H1 (cell line): ENCODE data around the gene KRTAP10-7. TPM values are rescaled to one million over a fixed set of nuclear protein-coding genes. Genes with fewer than 3 reads are reported as not detected.

Experiments used
- CTCF ChIA-PET: fragments of 300-600 bp; sonication (Branson Sonifier 250); formaldehyde crosslinking; loops from one replicate; lab custom pipeline; 2021; ENCODE audit not compliant: partially characterized antibody; lab: Charles Lee
- POLR2A ChIA-PET: fragments of 300-600 bp; sonication (Branson Sonifier 250); formaldehyde crosslinking; loops from one replicate; lab custom pipeline; 2021; ENCODE audit warnings: inconsistent platforms; ENCODE audit not compliant: partially characterized antibody; lab: Charles Lee
- DNase-seq, 2 experiments: peaks; one replicate each; pipeline versions ENCODE4 v3.0.0 to v3.0.0-alpha.2; 2010 to 2022; ENCODE audit warnings: low spot score in 2 of 2, low read depth in 1 of 2, mixed read lengths in 1 of 2
- FAIRE-seq: peaks from 2 replicates; lab custom pipeline; 2011; peaks lifted over from hg19 to GRCh38; lab: Jason Lieb, UNC
- H2AFZ ChIP-seq: 2 replicates; pipeline ENCODE4 v1.8.1; 2012; ENCODE audit warnings: low read length, inconsistent platforms
- H2AK5ac ChIP-seq: 2 replicates; pipeline ENCODE4 v1.6.1; 2013; ENCODE audit warnings: low read depth, low read length
- H2BK120ac ChIP-seq: replicated peaks from 2 replicates; pipeline ENCODE3; 2013; ENCODE audit warnings: low read depth, low read length, inconsistent platforms
- H2BK12ac ChIP-seq: 2 replicates; pipeline ENCODE4 v1.6.1; 2013; ENCODE audit warnings: low read depth, low read length
- H2BK15ac ChIP-seq: 2 replicates; pipeline ENCODE4 v1.6.1; 2013; ENCODE audit warnings: low read length
- H2BK20ac ChIP-seq: 2 replicates; pipeline ENCODE4 v1.6.1; 2013; ENCODE audit warnings: low read length
- H2BK5ac ChIP-seq: 2 replicates; pipeline ENCODE4 v1.6.1; 2013; ENCODE audit warnings: low read depth, low read length
- H3K14ac ChIP-seq: 2 replicates; pipeline ENCODE4 v1.6.1; 2013; ENCODE audit warnings: inconsistent platforms; ENCODE audit not compliant: insufficient read length
- H3K18ac ChIP-seq: 2 replicates; pipeline ENCODE4 v1.6.1; 2013; ENCODE audit warnings: low read length; ENCODE audit errors: extremely low read depth
- H3K23ac ChIP-seq: 2 replicates; pipeline ENCODE4 v1.6.1; 2013; ENCODE audit warnings: inconsistent platforms; ENCODE audit not compliant: insufficient read length
- H3K23me2 ChIP-seq: 2 replicates; pipeline ENCODE4 v1.6.1; 2013; ENCODE audit warnings: low read depth, low read length
- H3K27ac ChIP-seq: 2 replicates; pipeline ENCODE4 v1.6.1; 2011; ENCODE audit warnings: low read depth, low read length, inconsistent platforms
- H3K27me3 ChIP-seq, 4 experiments: replicated peaks in 1 of 4; 1 replicate in 1 of 4; 2 replicates in 3 of 4; pipeline versions ENCODE4 v1.6.1 to v1.8.1; 2011 to 2013; ENCODE audit warnings: low read length in 3 of 4, mild to moderate bottlenecking in 3 of 4, inconsistent platforms in 2 of 4, mixed read lengths in 2 of 4, moderate library complexity in 1 of 4; ENCODE audit not compliant: control insufficient read depth in 3 of 4, insufficient read depth in 3 of 4; ENCODE audit errors: extremely low read depth in 1 of 4
- H3K36me3 ChIP-seq, 4 experiments: 2 replicates each; pipeline versions ENCODE4 v1.6.1 to v1.8.1; 2011 to 2013; ENCODE audit warnings: mild to moderate bottlenecking in 4 of 4, low read length in 3 of 4, moderate library complexity in 2 of 4, control low read depth in 1 of 4, inconsistent platforms in 1 of 4; ENCODE audit not compliant: insufficient read depth in 4 of 4, control insufficient read depth in 2 of 4
- H3K4ac ChIP-seq: replicated peaks from 2 replicates; pipeline ENCODE3; 2013; ENCODE audit warnings: low read length, low read depth, mixed read lengths, inconsistent platforms; ENCODE audit not compliant: insufficient read length
- H3K4me1 ChIP-seq, 4 experiments: replicated peaks in 1 of 4; 1 replicate in 1 of 4; 2 replicates in 3 of 4; pipeline versions ENCODE4 v1.6.1 to v1.8.1; 2011 to 2013; ENCODE audit warnings: low read length in 3 of 4, inconsistent platforms in 2 of 4, mixed read lengths in 1 of 4; ENCODE audit not compliant: insufficient read depth in 4 of 4, control insufficient read depth in 3 of 4
- H3K4me2 ChIP-seq, 2 experiments: 2 replicates each; pipeline versions ENCODE4 v1.6.1 to v1.8.1; 2011 to 2013; ENCODE audit warnings: low read depth in 2 of 2, low read length in 2 of 2, control low read depth in 1 of 2, inconsistent platforms in 1 of 2, mild to moderate bottlenecking in 1 of 2; ENCODE audit not compliant: insufficient read depth in 1 of 2
- H3K4me3 ChIP-seq, 4 experiments: fragments of 200-600, 300-600 bp in 1 of 4; sonication (generic), shearing (Covaris generic), sonication (Bioruptor Twin) in 1 of 4; 2 replicates each; pipeline versions ENCODE4 v1.5.1 to v1.8.1; 2011 to 2016; ENCODE audit warnings: low read length in 4 of 4, low read depth in 3 of 4, control low read depth in 2 of 4, inconsistent platforms in 2 of 4, mild to moderate bottlenecking in 2 of 4, mixed read lengths in 1 of 4, moderate library complexity in 1 of 4; ENCODE audit not compliant: insufficient read depth in 2 of 4; ENCODE audit errors: extremely low read depth in 1 of 4
- H3K56ac ChIP-seq: replicated peaks from 2 replicates; pipeline ENCODE3; 2013; ENCODE audit warnings: low read depth, mild to moderate bottlenecking, mixed read lengths, low read length, inconsistent platforms; ENCODE audit not compliant: insufficient read length
- H3K79me1 ChIP-seq: 2 replicates; pipeline ENCODE4 v1.6.1; 2013; ENCODE audit warnings: low read depth, low read length, control low read depth
- H3K79me2 ChIP-seq, 2 experiments: 2 replicates each; pipeline versions ENCODE4 v1.6.1 to v1.8.1; 2012 to 2013; ENCODE audit warnings: low read length in 2 of 2, mild to moderate bottlenecking in 2 of 2, inconsistent platforms in 1 of 2; ENCODE audit not compliant: insufficient read depth in 2 of 2, control insufficient read depth in 1 of 2
- H3K9ac ChIP-seq, 4 experiments: replicated peaks in 1 of 4; 1 replicate in 1 of 4; 2 replicates in 3 of 4; pipeline versions ENCODE4 v1.6.1 to v1.8.1; 2011 to 2013; ENCODE audit warnings: low read depth in 3 of 4, low read length in 3 of 4, control low read depth in 2 of 4, mild to moderate bottlenecking in 2 of 4, moderate library complexity in 2 of 4, inconsistent platforms in 1 of 4; ENCODE audit errors: extremely low read depth in 1 of 4
- H3K9me3 ChIP-seq, 2 experiments: 2 replicates each; pipeline versions ENCODE4 v1.6.1 to v1.8.1; 2012 to 2013; ENCODE audit warnings: mild to moderate bottlenecking in 2 of 2, moderate library complexity in 2 of 2, control low read depth in 1 of 2, inconsistent platforms in 1 of 2, low read depth in 1 of 2, low read length in 1 of 2, mixed read lengths in 1 of 2; ENCODE audit not compliant: insufficient read depth in 2 of 2
- H4K20me1 ChIP-seq, 2 experiments: replicated peaks in 1 of 2; 2 replicates each; pipeline versions ENCODE3 to v1.8.1; 2011 to 2013; ENCODE audit warnings: inconsistent platforms in 2 of 2, low read length in 2 of 2, mild to moderate bottlenecking in 1 of 2; ENCODE audit not compliant: insufficient read depth in 2 of 2, control insufficient read depth in 1 of 2
- H4K5ac ChIP-seq: 2 replicates; pipeline ENCODE4 v1.6.1; 2013; ENCODE audit warnings: low read length, low read depth, mixed read lengths, inconsistent platforms; ENCODE audit not compliant: insufficient read length
- H4K8ac ChIP-seq: 2 replicates; pipeline ENCODE4 v1.8.0; 2013; ENCODE audit warnings: mild to moderate bottlenecking, moderate library complexity, low read length, inconsistent platforms; ENCODE audit not compliant: insufficient read depth; ENCODE audit errors: extremely low read depth
- H4K91ac ChIP-seq: replicated peaks from 2 replicates; pipeline ENCODE3; 2013; ENCODE audit warnings: low read length, mixed read lengths, inconsistent platforms; ENCODE audit not compliant: insufficient read length
- CBX5 ChIP-seq: fragments of 300-800, 300-1000 bp; sonication (generic); IDR thresholded peaks from 2 replicates; pipeline ENCODE4 v1.7.1; 2016; ENCODE audit warnings: antibody characterized with exemption, low read length, low read depth
- GTF2F1 ChIP-seq: IDR thresholded peaks from 2 replicates; pipeline ENCODE4 v1.6.1; 2012; ENCODE audit warnings: low read depth, low read length, improper control_type of control experiment, borderline replicate concordance
- WGBS, 2 experiments: shearing (Covaris generic) in 1 of 2; methylation state at CpG; one replicate each; pipeline versions ENCODE4 v1.1.6 to v1.1.7; 2013 to 2015; ENCODE audit warnings: low lambda C conversion rate in 2 of 2, mixed read lengths in 2 of 2, inconsistent platforms in 1 of 2, low coverage in 1 of 2, missing lambda C conversion rate in 1 of 2; ENCODE audit not compliant: insufficient replicate concordance in 2 of 2, insufficient coverage in 1 of 2, insufficient read length in 1 of 2; ENCODE audit errors: extremely low coverage in 1 of 2, missing lambda C conversion rate in 1 of 2; 5-methylcytosine and 5-hydroxymethylcytosine counted together
- polyA plus RNA-seq, 7 experiments: library from polyadenylated mRNA; depleted of rRNA in 3 of 7; stranded (reverse) in 5 of 7; unstranded in 2 of 7; fragments of >200 nt in 5 of 7; fragments of 200-250 nt in 2 of 7; gene quantifications; 1 replicate in 5 of 7; 2 replicates in 1 of 7; 4 replicates in 1 of 7; pipeline versions ENCODE4 v1.2.1 to v1.2.3, GENCODE V29; 2011 to 2013; ENCODE audit warnings: missing spikeins in 2 of 7, mixed read lengths in 2 of 7
- total RNA-seq: library from RNA; stranded (reverse); fragmentation: NEBNext Ultra II Directional; extraction: Animal tissue kit (Norgen Biotek cat#: 25700); gene quantifications from 2 replicates; pipeline ENCODE4 v1.2.1, GENCODE V29; 2021

Gene KRTAP10-7
- total and polyA plus RNA-seq, 2 of the 8 experiments (the other 6 are each of a cell fraction or from before 2014, with no cell fraction given), result not detected

DNA sequence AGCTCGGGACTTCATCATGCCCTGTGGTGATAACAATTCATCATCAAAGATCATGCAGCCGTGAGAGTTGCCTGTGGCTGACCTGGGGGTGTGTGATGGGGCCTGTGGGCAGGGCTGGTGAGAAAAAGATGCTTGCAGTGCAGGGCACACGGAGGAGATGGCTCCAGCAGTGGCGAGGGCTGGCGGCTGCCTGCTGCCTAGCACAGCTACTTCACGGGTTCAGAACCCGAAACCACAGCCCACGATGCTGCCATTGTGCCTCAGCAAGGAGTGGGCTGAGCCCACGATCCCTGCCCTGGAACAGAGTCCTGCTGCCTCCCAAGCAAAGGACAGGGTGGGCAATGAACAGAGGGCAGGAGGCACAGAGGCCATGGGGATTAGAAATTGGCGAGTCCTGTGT is 25.9 kb downstream of the KRTAP10-7 start:
- CTCF ChIA-PET, result interaction anchor here (0.9 to 2.5 kb wide), 4 partner anchors 7 to 75 kb away, joined by 3 to 9 read pairs (median 4); no protein-coding TSS in a partner anchor
- TF ChIP-seq GTF2F1 (no peak), CBX5 (no peak)

More for the DNA sequence above, 25.9 kb downstream of the KRTAP10-7 start:
- WGBS, 2 experiments, result 89% methylated on average over 10 of the region's 10 CpGs; no CpG with 5 or more reads in 1 of the 2 experiments
- Histone ChIP-seq H2BK5ac (no peak overlapping the region), H2BK12ac (no peak overlapping the region), H3K23ac (no peak overlapping the region), H3K9me3 (peaks cover 16 to 18% of the 10 kb centered on the region in 2 experiments), H3K4me3 (no peak overlapping the region), H3K4ac (no peak overlapping the region), H4K91ac (no peak overlapping the region), H3K23me2 (no peaks in the 10 kb centered on the region), H3K4me2 (no peak overlapping the region; a peak in 1 of 4 replicates), H3K79me2 (no peaks in the 10 kb centered on the region), H3K18ac (no peak overlapping the region), H3K79me1 (no peaks in the 10 kb centered on the region), H3K27me3 (no peaks in the 10 kb centered on the region), H3K27ac (no peak overlapping the region), H4K20me1 (no peaks in the 10 kb centered on the region), H2BK15ac (no peak overlapping the region), H2AFZ (no peak overlapping the region), H3K9ac (no peak overlapping the region; a peak in 1 of 7 replicates), H4K5ac (no peak overlapping the region), H4K8ac (no peak overlapping the region), H3K56ac (no peak overlapping the region), H3K14ac (no peak overlapping the region), H3K4me1 (no peaks in the 10 kb centered on the region; a peak in 1 of 7 replicates), H3K36me3 (no peaks in the 10 kb centered on the region), H2AK5ac (no peak overlapping the region), H2BK120ac (no peak overlapping the region), H2BK20ac (no peak overlapping the region)
- FAIRE-seq (no peak), DNase-seq (peak in 1 of 2 experiments; percentile 32)
- POLR2A ChIA-PET, result no interaction called here
